HUES48 (cell line): Measurements from ENCODE around the gene SLC16A3.
"Not testable (repeated sequence)": the region's sequence is repeated elsewhere in the genome, so short reads cannot be mapped to it uniquely, and the experiment has no call there.

ENCODE experiments used
- H3K27ac ChIP-seq: one replicate; pipeline ENCODE4 v1.7.0; 2013; ENCODE audit warnings: low read depth, low read length, inconsistent platforms
- H3K27me3 ChIP-seq: 2 replicates; pipeline ENCODE4 v1.6.1; 2013; ENCODE audit warnings: mild to moderate bottlenecking, low read length; ENCODE audit not compliant: control insufficient read depth, insufficient read depth
- H3K36me3 ChIP-seq: 2 replicates; pipeline ENCODE4 v1.6.1; 2013; ENCODE audit warnings: low read length; ENCODE audit not compliant: control insufficient read depth, insufficient read depth
- H3K4me1 ChIP-seq: 2 replicates; pipeline ENCODE4 v1.6.1; 2013; ENCODE audit warnings: mild to moderate bottlenecking, low read length; ENCODE audit not compliant: control insufficient read depth, insufficient read depth
- H3K4me3 ChIP-seq: 2 replicates; pipeline ENCODE4 v1.5.1; 2013; ENCODE audit warnings: mild to moderate bottlenecking, low read depth, low read length
- H3K9ac ChIP-seq: 2 replicates; pipeline ENCODE4 v1.6.1; 2013; ENCODE audit warnings: mild to moderate bottlenecking, low read depth, low read length, moderate library complexity
- H3K9me3 ChIP-seq: 2 replicates; pipeline ENCODE4 v1.6.1; 2013; ENCODE audit warnings: low read length; ENCODE audit not compliant: control insufficient read depth, insufficient read depth

SLC16A3 gene

GRCh38 chr17:82205720-82206508 is 22.9 kb upstream of the SLC16A3 start:
- H3K4me1 ChIP-seq, result peaks cover 4% of the 10 kb centered on the region; the same call in 1 of the 2 replicates
- H3K9me3 ChIP-seq, result no peaks in the 10 kb centered on the region
- no peak overlapping the region for H3K4me3 ChIP-seq
- no peaks in the 10 kb centered on the region for H3K27me3 ChIP-seq
- peak overlapping the region; percentile 46 for H3K27ac ChIP-seq
- no peak overlapping the region for H3K9ac ChIP-seq
- peaks cover 4% of the 10 kb centered on the region; the same call in 1 of the 2 replicates for H3K36me3 ChIP-seq

DNA sequence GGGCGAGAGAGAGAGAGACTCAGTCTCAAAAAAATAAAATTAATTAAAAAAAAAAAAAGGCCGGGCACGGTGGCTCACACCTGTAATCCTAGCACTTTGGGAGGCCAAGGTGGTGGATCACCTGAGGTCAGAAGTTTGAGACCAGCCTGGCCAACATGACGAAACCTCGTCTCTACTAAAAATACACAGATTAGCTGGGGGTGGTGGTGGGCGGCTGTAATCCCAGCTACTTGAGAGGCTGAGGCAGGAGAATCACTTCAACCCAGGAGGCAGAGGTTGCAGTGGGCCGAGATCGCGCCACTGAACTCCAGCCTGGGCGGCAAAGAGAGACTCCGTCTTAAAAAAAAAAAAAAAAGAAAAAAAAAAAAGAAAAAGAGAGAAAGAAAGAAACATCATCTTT is 18.2 kb upstream of the SLC16A3 start:
- H3K27me3 ChIP-seq, result peaks cover 16% of the 10 kb centered on the region
- H3K4me1 ChIP-seq, H3K36me3 ChIP-seq, H3K4me3 ChIP-seq, H3K9me3 ChIP-seq, H3K9ac ChIP-seq, H3K27ac ChIP-seq: not testable (repeated sequence)

DNA sequence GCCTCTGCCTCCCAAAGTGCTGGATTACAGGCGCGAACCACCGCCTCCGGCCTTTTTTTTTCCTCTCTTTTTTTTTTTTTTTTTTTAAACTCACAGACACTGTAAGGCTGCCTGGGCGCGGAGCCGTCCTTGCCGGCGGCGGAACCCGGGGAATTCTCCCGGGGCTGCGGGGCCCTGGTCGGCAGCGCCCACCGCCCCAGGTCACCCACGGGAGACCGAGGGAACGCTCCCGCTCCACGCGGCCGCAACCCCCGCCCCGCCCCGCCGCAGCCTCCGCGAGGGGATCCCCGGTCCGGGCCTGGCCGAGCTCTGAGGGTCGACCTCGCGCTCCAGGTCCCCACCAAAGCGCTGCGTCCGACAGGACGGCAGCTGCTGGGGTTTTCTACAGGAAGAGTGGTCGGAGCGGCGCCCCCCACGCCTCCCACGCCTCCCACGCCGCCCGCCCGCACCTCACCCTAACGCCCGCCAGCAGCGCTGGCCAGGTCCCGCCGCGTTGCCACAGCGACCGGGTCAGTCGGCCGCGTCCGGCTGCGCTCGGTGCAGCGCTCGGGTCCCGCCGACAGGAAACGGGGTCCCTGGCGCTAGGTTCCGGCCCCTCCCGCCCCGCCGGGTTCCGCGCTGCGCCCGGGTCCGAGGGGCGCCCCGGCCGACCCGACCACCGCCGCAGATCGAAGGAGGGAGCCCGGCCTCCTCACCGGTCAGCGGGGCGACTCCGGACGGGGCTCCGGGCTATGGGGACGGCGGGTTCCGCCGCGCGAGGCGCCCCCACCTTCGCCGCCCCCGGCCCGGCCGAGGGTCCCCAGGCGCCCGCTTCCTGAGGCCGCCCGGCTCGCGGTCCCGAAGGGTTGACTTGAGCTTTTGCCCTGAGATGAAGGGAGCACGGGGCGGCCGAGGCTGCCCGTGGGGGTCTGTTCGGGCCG is 16.3 kb upstream of the SLC16A3 start, which contains the start of gene CCDC57:
Gene CCDC57, minus strand, starts transcription at position 512 of the 920 bp plus-strand sequence. CDS start 10,898 bp downstream, outside the sequence.
- Histone ChIP-seq H3K9ac (peak within 1 kb of the TSS; percentile 42), H3K27ac (peak within 1 kb of the TSS; percentile 35), H3K4me3 (peak within 1 kb of the TSS; percentile 78), H3K9me3 (no peaks in the 10 kb centered on the region), H3K36me3 (no peaks in the 10 kb centered on the region), H3K27me3 (peaks cover 16% of the 10 kb centered on the region), H3K4me1 (no peaks in the 10 kb centered on the region)

DNA sequence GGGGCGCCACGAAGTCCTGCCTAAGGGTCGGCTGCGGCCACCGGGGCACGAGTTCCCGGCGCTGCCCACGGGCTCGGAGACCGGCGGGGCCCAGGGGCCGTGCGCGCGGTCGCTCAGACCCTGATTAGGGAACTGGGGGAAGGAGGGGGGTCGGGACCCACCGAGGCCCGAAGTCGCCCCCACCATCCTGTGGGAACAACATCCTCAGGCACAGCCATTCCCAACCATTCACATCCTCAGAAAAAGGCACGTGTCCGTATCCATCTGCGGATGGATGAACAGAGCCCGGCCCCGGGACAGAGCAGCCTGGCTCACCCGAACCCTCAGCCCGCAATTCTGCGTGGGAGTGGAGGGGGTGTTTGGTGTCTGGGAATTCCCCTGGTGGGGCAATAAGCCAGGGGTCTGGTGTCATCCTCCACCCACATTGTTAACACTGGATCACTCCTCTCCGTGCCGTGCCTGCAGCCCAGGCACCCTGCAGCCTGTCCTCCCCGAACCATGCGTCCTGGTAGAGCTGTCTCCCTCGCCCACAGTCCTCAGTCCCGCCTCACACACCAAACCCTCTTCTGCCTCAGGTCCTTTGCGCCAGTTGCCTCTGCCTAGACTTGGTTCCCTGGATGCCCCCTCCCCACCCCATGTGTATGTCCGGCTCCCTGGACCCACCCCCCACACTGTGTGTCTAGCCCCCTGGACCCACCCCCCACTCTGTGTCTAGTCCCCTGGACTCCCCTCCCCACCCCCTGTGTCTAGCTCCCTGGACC is 15.4 kb upstream of the SLC16A3 start:
- Histone ChIP-seq H3K36me3 (no peaks in the 10 kb centered on the region), H3K9ac (peak overlapping the region; percentile 42), H3K9me3 (no peaks in the 10 kb centered on the region), H3K4me1 (no peaks in the 10 kb centered on the region), H3K4me3 (peak overlapping the region; percentile 78), H3K27me3 (peaks cover 16% of the 10 kb centered on the region), H3K27ac (no peak overlapping the region)

- no peak overlapping the region for H3K27ac ChIP-seq
- no peaks in the 10 kb centered on the region for H3K9me3 ChIP-seq
- no peak overlapping the region for H3K9ac ChIP-seq
- H3K4me1 ChIP-seq, result no peaks in the 10 kb centered on the region
- no peak overlapping the region for H3K4me3 ChIP-seq
- no peaks in the 10 kb centered on the region for H3K36me3 ChIP-seq
- peaks cover 16% of the 10 kb centered on the region for H3K27me3 ChIP-seq
Measured at GRCh38 chr17:82214012-82214628, 14.7 kb upstream of the SLC16A3 start.

DNA sequence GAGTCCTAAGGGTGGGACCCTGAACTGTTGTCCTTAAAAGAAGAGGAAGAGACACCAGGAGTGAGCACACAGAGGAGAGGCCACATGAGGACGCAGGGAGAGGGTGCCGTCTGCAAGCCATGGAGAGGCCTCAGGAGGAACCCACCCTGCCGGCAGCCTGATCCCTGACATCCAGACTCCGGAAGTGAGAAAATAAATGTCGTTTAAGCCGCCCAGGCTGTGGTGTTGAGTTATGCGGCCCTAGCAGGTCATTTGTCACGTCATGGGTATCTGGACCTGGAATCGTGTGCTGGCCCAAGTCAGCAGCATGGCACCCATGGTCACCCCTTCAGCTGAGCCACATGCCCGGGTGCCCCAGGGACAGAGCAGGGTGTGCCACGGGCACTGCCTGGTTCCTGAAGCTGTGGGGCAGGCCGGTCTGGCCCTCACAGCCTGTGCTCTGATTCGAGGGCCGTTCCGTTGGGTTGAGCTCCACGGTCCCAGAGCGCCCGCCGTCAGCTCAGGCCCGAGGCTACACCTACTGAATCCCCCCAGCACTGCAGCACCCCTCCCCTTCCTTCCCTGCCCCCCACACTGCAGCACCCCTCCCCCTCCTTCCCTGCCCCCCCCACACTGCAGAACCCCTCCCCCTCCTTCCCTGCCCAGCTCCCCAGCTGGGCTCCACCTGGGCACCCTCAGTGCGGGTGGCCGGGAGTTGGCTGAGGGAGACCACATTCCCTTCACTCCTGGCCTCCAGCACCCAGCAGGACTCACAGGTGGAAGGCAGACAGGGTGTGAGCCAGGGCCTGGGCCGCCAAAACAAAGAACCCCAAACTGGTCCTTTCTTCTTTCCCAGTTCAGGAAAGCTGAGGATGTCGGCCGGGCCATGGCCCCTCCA is 13.5 kb upstream of the SLC16A3 start:
- no peaks in the 10 kb centered on the region for H3K9me3 ChIP-seq
- H3K4me1 ChIP-seq, result no peaks in the 10 kb centered on the region
- no peak overlapping the region for H3K9ac ChIP-seq
- no peak overlapping the region for H3K27ac ChIP-seq
- H3K36me3 ChIP-seq, result no peaks in the 10 kb centered on the region
- H3K4me3 ChIP-seq, result no peak overlapping the region
- peaks cover 16% of the 10 kb centered on the region for H3K27me3 ChIP-seq

GRCh38 chr17:82215972-82216300 is 12.9 kb upstream of the SLC16A3 start:
- Histone ChIP-seq H3K4me3 (no peak overlapping the region), H3K36me3 (no peaks in the 10 kb centered on the region), H3K27ac (no peak overlapping the region), H3K4me1 (no peaks in the 10 kb centered on the region), H3K9me3 (no peaks in the 10 kb centered on the region), H3K27me3 (peaks cover 16% of the 10 kb centered on the region), H3K9ac (no peak overlapping the region)

- Histone ChIP-seq H3K9ac (no peak overlapping the region), H3K36me3 (no peaks in the 10 kb centered on the region), H3K9me3 (no peaks in the 10 kb centered on the region), H3K4me1 (no peaks in the 10 kb centered on the region), H3K4me3 (no peak overlapping the region), H3K27ac (no peak overlapping the region), H3K27me3 (peaks cover 16% of the 10 kb centered on the region)
Measured at GRCh38 chr17:82216301-82217119, 12.3 kb upstream of the SLC16A3 start.

GRCh38 chr17:82217120-82217529 is 11.7 kb upstream of the SLC16A3 start:
- Histone ChIP-seq H3K27me3 (peaks cover 16% of the 10 kb centered on the region), H3K4me3 (no peak overlapping the region), H3K9ac (no peak overlapping the region), H3K27ac (no peak overlapping the region), H3K4me1 (no peaks in the 10 kb centered on the region), H3K36me3 (no peaks in the 10 kb centered on the region), H3K9me3 (no peaks in the 10 kb centered on the region)
